Fibroblast of skin of back (primary cell): ENCODE results near the gene FAM124A. TPM values are rescaled to one million over a fixed set of nuclear protein-coding genes. Genes with fewer than 3 reads are reported as not detected.

Experiments used
- DNase-seq: peaks from one replicate; pipeline ENCODE4 v3.0.0-alpha.2; 2013
- polyA plus RNA-seq, 2 experiments: library from polyadenylated mRNA; unstranded; fragments of 120-200 nt; gene quantifications; one replicate each; pipeline ENCODE4 v1.2.1, GENCODE V29; 2013; ENCODE audit not compliant: insufficient read length in 2 of 2

Gene FAM124A
- polyA plus RNA-seq (2013, experiment 1 of 2; ENCODE audit: insufficient read length), result 0.35 TPM
- 0.29 TPM for polyA plus RNA-seq (2013, experiment 2 of 2; ENCODE audit: insufficient read length)

- DNase-seq, result peak; percentile 46
These were observed at the start of gene FAM124A for GRCh38 chr13:51222037-51222685. TSS of gene FAM124A (plus strand) at chr13:51222398. CDS start at chr13:51222502, 104 bp downstream.

- no peak for DNase-seq
These were observed 47.2 kb upstream of the FAM124A start for GRCh38 chr13:51175021-51175420.

GRCh38 chr13:51175639-51176038 is 46.6 kb upstream of the FAM124A start:
- DNase-seq, result no peak

- DNase-seq, result no peak
These were observed 45.0 kb upstream of the FAM124A start for GRCh38 chr13:51177188-51177587.

GRCh38 chr13:51178456-51179074 is 43.6 kb upstream of the FAM124A start:
- no peak for DNase-seq

GRCh38 chr13:51179432-51179971 is 42.7 kb upstream of the FAM124A start:
- DNase-seq, result no peak

- DNase-seq, result no peak
These were observed 41.2 kb upstream of the FAM124A start for GRCh38 chr13:51180853-51181511.

- no peak for DNase-seq
These were observed 40.3 kb upstream of the FAM124A start for GRCh38 chr13:51181786-51182383.

- DNase-seq, result no peak
These were observed 30.5 kb upstream of the FAM124A start for GRCh38 chr13:51191743-51192142.

GRCh38 chr13:51192348-51192747 is 29.9 kb upstream of the FAM124A start:
- DNase-seq, result peak; percentile 24

- DNase-seq, result no peak
These were observed 28.8 kb upstream of the FAM124A start for GRCh38 chr13:51193387-51193786.

GRCh38 chr13:51194942-51195341 is 27.3 kb upstream of the FAM124A start:
- no peak for DNase-seq

- DNase-seq, result no peak
These were observed 20.3 kb upstream of the FAM124A start for GRCh38 chr13:51201886-51202285.

GRCh38 chr13:51202477-51203046 is 19.6 kb upstream of the FAM124A start:
- DNase-seq, result peak; percentile 44

GRCh38 chr13:51206584-51206983 is 15.6 kb upstream of the FAM124A start:
- DNase-seq, result no peak

- DNase-seq, result no peak
These were observed 14.3 kb upstream of the FAM124A start for GRCh38 chr13:51207881-51208280.

GRCh38 chr13:51208716-51209115 is 13.5 kb upstream of the FAM124A start:
- no peak for DNase-seq

GRCh38 chr13:51211910-51212309 is 10.3 kb upstream of the FAM124A start:
- DNase-seq, result no peak

- DNase-seq, result no peak
These were observed 9.4 kb upstream of the FAM124A start for GRCh38 chr13:51212758-51213157.

- no peak for DNase-seq
These were observed 8.9 kb upstream of the FAM124A start for GRCh38 chr13:51213173-51213728.

GRCh38 chr13:51218626-51219025 is 3.6 kb upstream of the FAM124A start:
- DNase-seq, result no peak

- DNase-seq, result no peak
These were observed 1.5 kb upstream of the FAM124A start for GRCh38 chr13:51220706-51221105.
